Transverse colon (tissue), 4 donors: ENCODE data around the gene MSH6. TPM values are rescaled to one million over a fixed set of nuclear protein-coding genes. Genes with fewer than 3 reads are reported as not detected.

Source experiments
- DNase-seq: peaks from one replicate; pipeline ENCODE4 v3.0.0-alpha.2; 2019
- H3K27ac ChIP-seq, 4 donors: fragments of 200-600 bp; sonication (generic); 2 replicates each; pipeline ENCODE4 v1.5.1; 2016 to 2018; ENCODE audit warnings: inconsistent platforms in 4 of 4
- H3K27me3 ChIP-seq: fragments of 200-600 bp; sonication (generic); 2 replicates; pipeline ENCODE4 v1.5.1; 2017; ENCODE audit warnings: inconsistent platforms
- H3K36me3 ChIP-seq, 4 donors: fragments of 200-600 bp; sonication (generic); 2 replicates each; pipeline ENCODE4 v1.5.1; 2017 to 2019; ENCODE audit warnings: inconsistent platforms in 4 of 4
- H3K4me1 ChIP-seq, 4 donors: fragments of 200-600 bp; sonication (generic); 2 replicates each; pipeline ENCODE4 v1.5.1; 2017 to 2020; ENCODE audit warnings: inconsistent platforms in 4 of 4
- H3K4me3 ChIP-seq, 4 donors: fragments of 200-600 bp; sonication (generic); 1 replicate in 1 of 4; 2 replicates in 3 of 4; pipeline versions ENCODE4 v1.5.1 to v1.6.1; 2017 to 2019; ENCODE audit warnings: inconsistent platforms in 4 of 4
- H3K9me3 ChIP-seq, 2 donors: fragments of 200-600 bp; sonication (generic); 2 replicates each; pipeline ENCODE4 v1.5.1; 2017 to 2019; ENCODE audit warnings: inconsistent platforms in 2 of 2
- EP300 ChIP-seq: sonication (generic); formaldehyde crosslinking; IDR thresholded peaks from one replicate; pipeline ENCODE4 v1.6.1; 2017; ENCODE audit warnings: antibody characterized with exemption, low read depth
- POLR2A ChIP-seq: fragments of 450-650 bp; IDR thresholded peaks from one replicate; pipeline ENCODE4 v1.6.1; 2016; ENCODE audit warnings: antibody characterized with exemption, mild to moderate bottlenecking, moderate library complexity
- POLR2AphosphoS5 ChIP-seq, 3 donors: sonication (generic); formaldehyde crosslinking; IDR thresholded peaks; one replicate each; pipeline ENCODE4 v1.6.1; 2016; ENCODE audit warnings: antibody characterized with exemption in 3 of 3
- WGBS, 2 donors: methylation state at CpG; one replicate each; pipeline ENCODE4 v1.1.5; 2018; ENCODE audit warnings: low coverage in 1 of 2; 5-methylcytosine and 5-hydroxymethylcytosine counted together
- in situ Hi-C, 4 donors: fragments of 200-750 bp; cut with MboI; loops; one replicate each; pipeline versions ENCODE4 v1.15.0 to v1.15.1; 2017; ENCODE audit warnings: low sequenced_read_pairs in 3 of 4, low pct_ligation_motif_present in 1 of 4, low pct_unique_long_range_greater_than_20kb in 1 of 4
- intact Hi-C: fragments of 100-400 bp; cut with DNase I; formaldehyde crosslinking; loops from one replicate; pipeline ENCODE4 v1.15.1; 2023; ENCODE audit warnings: low total_unique reads
- total RNA-seq, 4 donors: library from RNA; depleted of rRNA; stranded (reverse); fragments of >200 nt; gene quantifications; one replicate each; pipeline ENCODE4 v1.1.0, GENCODE V29; 2016
- TF ChIP-seq, protein P1 (sequence below), 5 experiments: fragments of 200-600 bp in 3 of 5; fragments of 450-650 bp in 2 of 5; sonication (generic) in 3 of 5; IDR thresholded peaks; 1 replicate in 2 of 5; 2 replicates in 3 of 5; pipeline ENCODE4 v1.5.1; 2016 to 2017; ENCODE audit warnings: antibody characterized with exemption in 5 of 5, inconsistent platforms in 3 of 5, mild to moderate bottlenecking in 2 of 5, moderate library complexity in 1 of 5

Gene MSH6
- total RNA-seq, 4 donors from 2014 or later, result 15.9 to 21.9 (median 17.2) TPM

DNA sequence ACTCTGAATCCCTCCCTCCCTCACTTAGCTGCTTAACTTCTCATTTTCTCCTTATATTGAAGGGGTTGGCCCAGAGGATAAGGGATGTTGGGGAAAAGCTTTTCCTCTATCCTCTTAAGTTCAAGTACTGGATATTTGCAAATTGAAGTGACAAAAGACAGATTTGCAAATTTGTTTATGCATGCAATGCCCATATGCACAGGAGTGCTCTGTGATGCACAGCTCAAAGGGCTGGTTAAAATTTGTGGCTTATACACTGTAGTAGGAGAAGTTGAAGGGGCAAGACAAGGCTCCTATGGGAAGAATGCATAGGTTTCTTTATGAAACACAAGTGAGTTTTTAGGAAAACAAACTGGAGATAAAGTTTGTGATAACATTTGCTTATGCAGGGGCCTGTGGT is 8.4 kb upstream of the MSH6 start:
- in situ Hi-C loops, result no loop called here

DNA sequence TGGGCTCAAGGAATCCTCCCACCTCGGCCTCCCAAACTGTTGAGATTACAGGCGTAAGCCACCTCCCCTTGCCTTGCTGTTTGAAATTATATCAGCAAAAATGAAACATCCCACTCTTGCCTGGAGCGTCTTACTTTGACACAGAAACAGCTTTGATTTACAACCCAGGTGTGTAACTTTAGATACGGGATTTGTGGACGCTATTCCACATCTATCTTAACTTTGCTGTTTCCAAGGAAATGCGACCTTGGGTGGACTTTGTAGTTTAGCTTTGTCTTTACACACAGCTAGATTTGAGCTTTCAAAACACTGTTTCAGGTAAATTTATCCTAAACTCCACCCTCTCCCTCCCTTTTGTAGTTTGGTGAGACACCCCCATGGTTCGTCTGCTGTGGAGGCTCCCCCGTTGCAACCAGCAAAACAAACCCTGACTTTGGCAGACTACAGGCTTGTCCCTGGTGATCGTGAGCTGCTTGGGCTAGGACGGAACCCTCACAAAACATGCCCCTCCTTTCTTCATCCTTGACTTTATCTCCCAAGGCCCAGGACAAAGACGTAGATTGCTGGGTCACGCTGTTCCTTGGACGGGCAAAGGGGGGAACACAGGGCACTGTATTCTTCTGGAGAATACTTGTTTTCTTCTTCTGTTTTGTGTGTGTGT is 5.5 kb upstream of the MSH6 start:
- DNase-seq, result no peak
- TF ChIP-seq POLR2A (no peak), POLR2AphosphoS5 (IDR thresholded peaks at IDR 0.05) (no peak), EP300 (no peak)
- TF ChIP-seq, protein P1, sequence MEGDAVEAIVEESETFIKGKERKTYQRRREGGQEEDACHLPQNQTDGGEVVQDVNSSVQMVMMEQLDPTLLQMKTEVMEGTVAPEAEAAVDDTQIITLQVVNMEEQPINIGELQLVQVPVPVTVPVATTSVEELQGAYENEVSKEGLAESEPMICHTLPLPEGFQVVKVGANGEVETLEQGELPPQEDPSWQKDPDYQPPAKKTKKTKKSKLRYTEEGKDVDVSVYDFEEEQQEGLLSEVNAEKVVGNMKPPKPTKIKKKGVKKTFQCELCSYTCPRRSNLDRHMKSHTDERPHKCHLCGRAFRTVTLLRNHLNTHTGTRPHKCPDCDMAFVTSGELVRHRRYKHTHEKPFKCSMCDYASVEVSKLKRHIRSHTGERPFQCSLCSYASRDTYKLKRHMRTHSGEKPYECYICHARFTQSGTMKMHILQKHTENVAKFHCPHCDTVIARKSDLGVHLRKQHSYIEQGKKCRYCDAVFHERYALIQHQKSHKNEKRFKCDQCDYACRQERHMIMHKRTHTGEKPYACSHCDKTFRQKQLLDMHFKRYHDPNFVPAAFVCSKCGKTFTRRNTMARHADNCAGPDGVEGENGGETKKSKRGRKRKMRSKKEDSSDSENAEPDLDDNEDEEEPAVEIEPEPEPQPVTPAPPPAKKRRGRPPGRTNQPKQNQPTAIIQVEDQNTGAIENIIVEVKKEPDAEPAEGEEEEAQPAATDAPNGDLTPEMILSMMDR (IDR thresholded peaks at IDR 0.05), result no peak
- peaks cover 0 to 11% (median 7%) of the 10 kb centered on the region in 4 donors for H3K4me1 ChIP-seq
- H3K9me3 ChIP-seq, result no peaks in the 10 kb centered on the region
- in situ Hi-C loops (no loop called here), intact Hi-C loops (no loop called here)
- 84 to 88% methylated on average over 9 to 13 of the region's 13 CpGs for WGBS, 2 donors
- H3K36me3 ChIP-seq, result no peaks in the 10 kb centered on the region
- no peak overlapping the region for H3K4me3 ChIP-seq
- no peaks in the 10 kb centered on the region for H3K27me3 ChIP-seq
- H3K27ac ChIP-seq, result no peak overlapping the region

More for the DNA sequence above, 8.4 kb upstream of the MSH6 start:
- no peak for DNase-seq
- intact Hi-C loops, result no loop called here
- Histone ChIP-seq H3K9me3 (no peaks in the 10 kb centered on the region), H3K4me1 (no peaks in the 10 kb centered on the region), H3K36me3 (no peaks in the 10 kb centered on the region), H3K27ac (no peak overlapping the region), H3K27me3 (no peaks in the 10 kb centered on the region), H3K4me3 (no peak overlapping the region)
- TF ChIP-seq POLR2AphosphoS5 (IDR thresholded peaks at IDR 0.05) (no peak), POLR2A (no peak), EP300 (no peak)
- TF ChIP-seq, protein P1 (IDR thresholded peaks at IDR 0.05), result no peak

DNA sequence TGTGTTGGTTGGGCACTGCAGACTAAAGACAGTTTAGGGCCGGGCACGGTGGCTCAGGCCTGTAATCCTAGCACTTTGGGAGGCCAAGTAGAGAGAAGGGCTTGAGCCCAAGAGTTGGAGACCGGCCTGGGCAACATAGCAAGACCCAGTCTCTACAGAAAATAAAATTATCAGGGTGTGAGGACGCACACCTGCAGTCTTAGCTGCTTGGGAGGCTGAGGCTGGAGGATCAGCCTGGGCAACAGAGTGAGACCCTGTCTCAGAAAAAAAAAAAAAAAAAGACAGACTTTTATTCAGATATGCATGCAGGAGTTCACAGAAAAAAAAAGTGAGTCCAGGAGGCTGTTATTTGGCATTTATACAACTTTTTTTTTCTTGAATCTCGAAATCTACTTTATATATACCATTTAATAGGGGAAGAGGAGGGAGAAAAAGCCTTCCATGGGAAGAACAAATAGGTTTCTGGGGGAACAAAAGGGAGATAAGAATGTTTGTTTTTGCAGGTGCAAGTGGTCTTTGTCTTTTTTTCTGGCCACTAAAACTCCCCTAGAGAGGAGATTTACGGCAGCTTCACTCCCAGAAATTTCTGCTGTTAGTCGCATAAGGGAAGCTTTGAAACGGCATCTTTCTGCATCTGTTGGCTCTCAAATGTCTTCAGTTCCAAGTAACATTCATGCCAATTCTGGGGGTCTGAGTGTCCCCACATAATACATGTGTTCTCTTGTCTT is 4.1 kb upstream of the MSH6 start:
- peaks cover 0 to 11% (median 9%) of the 10 kb centered on the region in 4 donors for H3K4me1 ChIP-seq
- in situ Hi-C loops (no loop called here), intact Hi-C loops (no loop called here)
- no peak for DNase-seq
- no peaks in the 10 kb centered on the region for H3K36me3 ChIP-seq
- H3K27ac ChIP-seq, result no peak overlapping the region
- WGBS, 2 donors, result 83 to 93% methylated on average over 3 to 8 of the region's 8 CpGs
- H3K27me3 ChIP-seq, result no peaks in the 10 kb centered on the region
- H3K4me3 ChIP-seq, result no peak overlapping the region
- H3K9me3 ChIP-seq, result no peaks in the 10 kb centered on the region
- TF ChIP-seq EP300 (no peak), POLR2AphosphoS5 (IDR thresholded peaks at IDR 0.05) (no peak), POLR2A (no peak)
- TF ChIP-seq, protein P1 (IDR thresholded peaks at IDR 0.05), result no peak

DNA sequence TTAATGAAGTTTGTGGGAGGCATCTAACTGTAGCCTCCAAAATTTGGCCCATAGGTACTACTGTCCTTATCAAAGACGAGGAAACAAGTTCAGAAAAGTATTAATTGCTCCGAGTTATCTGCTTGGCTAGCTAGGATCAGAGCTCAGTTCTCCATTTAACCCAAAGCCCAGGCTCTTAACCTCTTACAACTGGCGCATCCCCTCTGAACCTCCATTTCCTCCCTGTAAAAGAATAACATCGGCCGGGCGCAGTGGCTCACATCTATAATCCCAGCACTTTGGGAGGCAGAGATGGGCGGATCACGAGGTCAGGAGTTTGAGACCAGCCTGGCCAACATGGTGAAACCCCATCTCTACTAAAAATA is 3.5 kb upstream of the MSH6 start:
- Histone ChIP-seq H3K4me1 (peaks cover 0 to 16% (median 10%) of the 10 kb centered on the region in 4 donors), H3K27ac (no peak overlapping the region), H3K36me3 (no peaks in the 10 kb centered on the region), H3K4me3 (no peak overlapping the region), H3K27me3 (no peaks in the 10 kb centered on the region), H3K9me3 (no peaks in the 10 kb centered on the region)
- intact Hi-C loops (no loop called here), in situ Hi-C loops (no loop called here)
- no peak for TF ChIP-seq POLR2A
- TF ChIP-seq, protein P1 (IDR thresholded peaks at IDR 0.05), result no peak
- no peak for TF ChIP-seq EP300
- DNase-seq, result no peak
- WGBS, 2 donors, result 90% methylated on average over 8 of the region's 8 CpGs; no CpG with 5 or more reads in 1 of the 2 donors
